Measurements from ENCODE around the gene LRRD1. TPM values are rescaled to one million over a fixed set of nuclear protein-coding genes. Genes with fewer than 3 reads are reported as not detected.

Gene LRRD1
- total and polyA plus RNA-seq, 12 donors, result 0.08 to 0.18 (median 0.12) TPM; not detected in 8

- ATAC-seq, result no peak
- Histone ChIP-seq H3K9me3 (peaks cover 0 to 15% (median 0%) of the 10 kb centered on the region in 11 donors), H3K36me3 (peaks cover 0 to 100% (median 38%) of the 10 kb centered on the region in 9 donors), H3K27me3 (no peaks in the 10 kb centered on the region), H3K27ac (no peak overlapping the region), H3K4me1 (no peaks in the 10 kb centered on the region), H3K4me3 (no peak overlapping the region)
- no peak for TF ChIP-seq CTCF (IDR thresholded peaks at IDR 0.05)
- intact Hi-C loops (cut with DNase I), result loop anchor here in 1 of 10 donors (10.0 kb wide), 1 partner anchor 86 kb away; no protein-coding TSS in a partner anchor
- no peak for DNase-seq
- WGBS, 2 donors, result 96 to 97% methylated on average over 1 of the region's 1 CpG
Measured at GRCh38 chr7:92119213-92119759, 59.7 kb downstream of the LRRD1 start.

- Histone ChIP-seq H3K9me3 (peaks cover 0 to 7% (median 0%) of the 10 kb centered on the region in 11 donors), H3K36me3 (peaks cover 0 to 100% (median 20%) of the 10 kb centered on the region in 9 donors), H3K4me1 (peaks cover 0 to under 1% (median 0%) of the 10 kb centered on the region in 9 donors), H3K27ac (no peak overlapping the region), H3K27me3 (no peaks in the 10 kb centered on the region), H3K4me3 (no peak overlapping the region)
- intact Hi-C loops (cut with DNase I), result loop anchor here in 1 of 10 donors (10.0 kb wide), 1 partner anchor 88 kb away; no protein-coding TSS in a partner anchor
- no peak for TF ChIP-seq CTCF (IDR thresholded peaks at IDR 0.05)
- DNase-seq, result no peak
- WGBS, 2 donors, result 96 to 97% methylated on average over 3 of the region's 3 CpGs
- ATAC-seq, result no peak
Measured at GRCh38 chr7:92116949-92117348, 62.0 kb downstream of the LRRD1 start.

- peaks cover 0 to 100% (median 9%) of the 10 kb centered on the region in 9 donors for H3K36me3 ChIP-seq
- intact Hi-C loops (cut with DNase I), result loop anchor here in 1 of 10 donors (10.0 kb wide), 1 partner anchor 89 kb away; no protein-coding TSS in a partner anchor
- 94 to 98% methylated on average over 5 of the region's 5 CpGs for WGBS, 2 donors
- DNase-seq (no peak), ATAC-seq (no peak)
- no peak overlapping the region for H3K27ac ChIP-seq
- no peak overlapping the region for H3K4me3 ChIP-seq
- TF ChIP-seq CTCF (IDR thresholded peaks at IDR 0.05), result no peak
- no peaks in the 10 kb centered on the region for H3K27me3 ChIP-seq
- H3K4me1 ChIP-seq, result peaks cover 0 to 11% (median 0%) of the 10 kb centered on the region in 9 donors
- H3K9me3 ChIP-seq, result no peaks in the 10 kb centered on the region
Measured at GRCh38 chr7:92115821-92116220, 63.1 kb downstream of the LRRD1 start.

- Histone ChIP-seq H3K4me3 (no peak overlapping the region), H3K27me3 (no peaks in the 10 kb centered on the region), H3K9me3 (no peaks in the 10 kb centered on the region), H3K27ac (no peak overlapping the region), H3K36me3 (peaks cover 0 to 100% (median 34%) of the 10 kb centered on the region in 9 donors), H3K4me1 (peaks cover 0 to 11% (median 0%) of the 10 kb centered on the region in 9 donors)
- WGBS, 2 donors, result 75 to 80% methylated on average over 2 of the region's 2 CpGs
- intact Hi-C loops (cut with DNase I), result loop anchor here in 1 of 10 donors (10.0 kb wide), 1 partner anchor 94 kb away; no protein-coding TSS in a partner anchor
- ATAC-seq, result no peak
- no peak for DNase-seq
- no peak for TF ChIP-seq CTCF (IDR thresholded peaks at IDR 0.05)
Measured at GRCh38 chr7:92110857-92111256, 68.1 kb downstream of the LRRD1 start.

Measured in heart right ventricle (tissue), 16 donors.